ENCODE data around the gene KCTD13.

DNA sequence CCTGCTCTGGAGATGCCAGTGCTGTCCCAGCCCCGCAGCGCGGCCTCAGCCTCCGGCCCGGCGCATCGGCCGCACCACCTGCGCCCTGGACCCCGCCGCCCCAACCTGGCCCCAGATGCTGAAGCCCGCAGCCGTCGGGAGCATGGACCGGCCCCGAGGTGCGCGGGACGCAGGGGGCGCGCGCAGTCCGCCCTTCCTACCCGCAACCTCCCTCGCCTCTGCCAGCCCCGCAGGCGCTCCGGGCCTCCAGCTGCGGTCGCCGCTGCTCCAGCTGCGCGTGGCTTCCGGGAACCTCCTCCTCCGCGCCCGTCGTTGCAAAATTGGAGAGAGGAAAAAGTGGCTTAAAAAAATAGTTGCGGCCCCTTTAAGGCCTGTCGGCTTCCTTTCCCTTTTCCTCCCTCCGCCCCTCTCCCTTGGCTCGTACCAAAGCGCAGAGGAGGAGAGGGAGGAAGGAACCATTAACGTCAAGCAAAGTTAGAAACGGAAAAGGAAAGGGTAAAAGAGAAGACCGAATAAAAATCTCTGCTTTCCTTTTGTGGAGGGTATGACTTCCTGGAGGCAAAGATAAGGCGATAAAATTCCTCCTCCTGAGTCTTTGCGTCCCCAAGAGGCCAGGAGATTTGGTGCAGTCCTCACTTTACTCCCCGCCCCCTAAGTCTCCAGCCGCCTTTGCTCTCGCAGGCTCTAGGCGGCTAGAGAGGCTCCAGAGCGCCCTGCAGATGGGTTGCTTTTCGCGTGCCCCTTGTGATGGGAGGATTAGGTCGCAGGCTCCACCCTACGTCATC, 63.0 kb downstream of the KCTD13 start, which contains the start of gene CDIPT:
- TF ChIP-seq POLR2A (IDR thresholded peaks at IDR 0.05; ENCODE audit: borderline replicate concordance, extremely low read depth, insufficient read depth, insufficient read length) (peak; percentile 52), EGR1 (IDR thresholded peaks at IDR 0.05; ENCODE audit: low read depth) (no peak; the same call in 1 of the 2 replicates)
- TF ChIP-seq, protein P1, sequence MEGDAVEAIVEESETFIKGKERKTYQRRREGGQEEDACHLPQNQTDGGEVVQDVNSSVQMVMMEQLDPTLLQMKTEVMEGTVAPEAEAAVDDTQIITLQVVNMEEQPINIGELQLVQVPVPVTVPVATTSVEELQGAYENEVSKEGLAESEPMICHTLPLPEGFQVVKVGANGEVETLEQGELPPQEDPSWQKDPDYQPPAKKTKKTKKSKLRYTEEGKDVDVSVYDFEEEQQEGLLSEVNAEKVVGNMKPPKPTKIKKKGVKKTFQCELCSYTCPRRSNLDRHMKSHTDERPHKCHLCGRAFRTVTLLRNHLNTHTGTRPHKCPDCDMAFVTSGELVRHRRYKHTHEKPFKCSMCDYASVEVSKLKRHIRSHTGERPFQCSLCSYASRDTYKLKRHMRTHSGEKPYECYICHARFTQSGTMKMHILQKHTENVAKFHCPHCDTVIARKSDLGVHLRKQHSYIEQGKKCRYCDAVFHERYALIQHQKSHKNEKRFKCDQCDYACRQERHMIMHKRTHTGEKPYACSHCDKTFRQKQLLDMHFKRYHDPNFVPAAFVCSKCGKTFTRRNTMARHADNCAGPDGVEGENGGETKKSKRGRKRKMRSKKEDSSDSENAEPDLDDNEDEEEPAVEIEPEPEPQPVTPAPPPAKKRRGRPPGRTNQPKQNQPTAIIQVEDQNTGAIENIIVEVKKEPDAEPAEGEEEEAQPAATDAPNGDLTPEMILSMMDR (IDR thresholded peaks at IDR 0.05 in 2 of 3, conservative IDR thresholded peaks at IDR 0.05 in 1 of 3; ENCODE audit: borderline replicate concordance in 1 of 3, insufficient read depth in 1 of 3, low read depth in 2 of 3, low read length in 2 of 3) = peak; percentile 58 to 77 (median 70); a peak in 5 of 6 replicates

Measured in HCT116 (cell line).